Gastroesophageal sphincter (tissue), 3 donors: ENCODE results near the gene DMD.

Experiments
- EP300 ChIP-seq: sonication (generic); formaldehyde crosslinking; IDR thresholded peaks from one replicate; pipeline ENCODE4 v1.6.1; 2017; ENCODE audit warnings: antibody characterized with exemption, mild to moderate bottlenecking
- POLR2A ChIP-seq, 2 donors: fragments of 450-650 bp; IDR thresholded peaks; one replicate each; pipeline ENCODE4 v1.6.1; 2017; ENCODE audit warnings: antibody characterized with exemption in 2 of 2, mild to moderate bottlenecking in 2 of 2, moderate library complexity in 1 of 2
- TF ChIP-seq, protein P1 (sequence below), 4 experiments: fragments of 200-600 bp in 2 of 4; fragments of 450-650 bp in 2 of 4; sonication (generic) in 1 of 4; IDR thresholded peaks; one replicate each; pipeline ENCODE4 v1.5.1; 2017 to 2019; ENCODE audit warnings: antibody characterized with exemption in 4 of 4, mild to moderate bottlenecking in 2 of 4, moderate library complexity in 2 of 4

DNA sequence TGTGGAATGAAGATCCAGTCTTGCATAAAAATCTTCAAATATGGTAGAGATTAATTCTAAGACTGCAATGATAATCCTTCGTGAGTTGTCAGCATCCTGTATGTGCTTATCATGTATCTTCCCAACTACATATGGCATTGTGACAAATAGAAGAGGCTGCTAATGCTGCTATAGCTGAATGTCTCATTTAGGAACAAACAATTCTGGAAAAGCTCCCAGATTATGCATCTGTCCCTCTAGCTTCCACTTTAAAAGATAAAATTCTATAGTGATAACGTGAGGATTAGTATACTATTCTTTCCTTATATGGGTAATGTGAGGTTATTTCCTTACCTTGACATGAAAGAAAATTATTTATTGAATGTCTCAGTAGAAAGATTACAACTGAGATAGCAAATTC is 930.9 kb downstream of the DMD start:
- TF ChIP-seq, protein P1, sequence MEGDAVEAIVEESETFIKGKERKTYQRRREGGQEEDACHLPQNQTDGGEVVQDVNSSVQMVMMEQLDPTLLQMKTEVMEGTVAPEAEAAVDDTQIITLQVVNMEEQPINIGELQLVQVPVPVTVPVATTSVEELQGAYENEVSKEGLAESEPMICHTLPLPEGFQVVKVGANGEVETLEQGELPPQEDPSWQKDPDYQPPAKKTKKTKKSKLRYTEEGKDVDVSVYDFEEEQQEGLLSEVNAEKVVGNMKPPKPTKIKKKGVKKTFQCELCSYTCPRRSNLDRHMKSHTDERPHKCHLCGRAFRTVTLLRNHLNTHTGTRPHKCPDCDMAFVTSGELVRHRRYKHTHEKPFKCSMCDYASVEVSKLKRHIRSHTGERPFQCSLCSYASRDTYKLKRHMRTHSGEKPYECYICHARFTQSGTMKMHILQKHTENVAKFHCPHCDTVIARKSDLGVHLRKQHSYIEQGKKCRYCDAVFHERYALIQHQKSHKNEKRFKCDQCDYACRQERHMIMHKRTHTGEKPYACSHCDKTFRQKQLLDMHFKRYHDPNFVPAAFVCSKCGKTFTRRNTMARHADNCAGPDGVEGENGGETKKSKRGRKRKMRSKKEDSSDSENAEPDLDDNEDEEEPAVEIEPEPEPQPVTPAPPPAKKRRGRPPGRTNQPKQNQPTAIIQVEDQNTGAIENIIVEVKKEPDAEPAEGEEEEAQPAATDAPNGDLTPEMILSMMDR (IDR thresholded peaks at IDR 0.05) = no peak
- TF ChIP-seq EP300 = no peak
- TF ChIP-seq POLR2A (IDR thresholded peaks at IDR 0.05) = no peak
